Measurements from ENCODE around the gene FAM107B.
"Not testable (repeated sequence)": the region's sequence is repeated elsewhere in the genome, so short reads cannot be mapped to it uniquely, and the experiment has no call there.

The FAM107B gene

GRCh38 chr10:14774797-14775196 is at the start of gene FAM107B:
FAM107B (minus strand) TSS chr10:14774897; CDS start chr10:14774663, 234 bp downstream.
- DNase-seq (ENCODE audit: low spot score): no peak

DNA sequence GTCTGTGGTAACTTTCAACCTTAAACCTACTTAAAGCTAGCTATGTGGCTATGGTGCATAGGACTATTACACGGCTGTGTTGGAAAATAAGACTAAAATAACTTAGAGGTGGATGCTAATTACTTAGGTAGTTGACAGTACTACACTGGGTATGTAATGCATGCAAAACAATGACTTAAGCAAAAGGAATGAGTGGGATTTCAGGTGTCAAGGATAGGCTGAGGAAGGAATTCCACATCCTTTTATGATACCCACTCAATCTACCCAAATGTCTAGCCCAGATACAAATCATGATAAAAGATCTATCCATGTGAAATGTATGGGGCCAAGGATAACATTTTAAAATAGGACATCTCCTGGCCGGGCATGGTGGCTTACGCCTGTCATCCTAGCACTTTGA is 49.3 kb upstream of the FAM107B start:
- DNase-seq (ENCODE audit: low spot score): no peak

DNA sequence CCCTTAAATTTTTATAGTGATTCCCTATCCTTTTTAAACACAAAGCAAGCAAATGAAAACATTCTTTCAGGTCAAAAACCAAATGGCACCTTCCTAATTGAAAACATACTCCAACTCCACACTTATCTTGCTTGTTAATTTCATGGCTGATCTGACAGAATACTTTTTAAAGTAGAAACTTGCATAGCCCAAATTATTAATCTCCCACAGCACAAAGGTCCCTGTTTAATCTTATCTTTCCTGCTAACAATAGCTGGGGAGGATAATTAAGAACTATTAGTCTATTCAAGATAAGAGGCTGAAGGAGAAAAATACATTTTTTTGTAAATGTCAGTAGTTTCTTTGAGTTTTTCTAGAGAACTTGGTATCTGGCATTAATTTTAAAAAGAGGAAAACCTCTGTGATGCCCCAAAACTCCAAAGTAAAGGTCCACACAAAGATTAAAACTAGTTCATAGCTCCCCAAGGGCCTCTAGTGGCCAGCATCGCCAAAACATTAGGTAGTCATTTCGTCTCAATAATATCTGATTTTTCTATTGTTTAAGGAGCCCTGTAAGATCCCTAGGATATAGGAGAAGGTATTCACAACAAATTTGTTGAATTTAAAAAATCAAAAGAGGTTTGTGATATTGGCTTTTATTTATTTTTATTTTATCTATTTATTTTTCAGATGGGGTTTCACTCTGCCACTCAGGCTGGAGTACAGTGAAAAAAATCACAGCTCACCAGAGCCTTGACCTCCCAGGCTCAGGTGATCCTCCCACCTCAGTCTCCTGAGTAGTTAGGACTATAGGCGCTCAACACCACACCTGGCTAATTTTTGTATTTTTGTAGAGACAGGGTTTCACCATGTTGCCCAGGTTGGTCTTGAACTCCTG is 48.4 kb upstream of the FAM107B start:
- peak; percentile 78 for DNase-seq (ENCODE audit: low spot score)

DNA sequence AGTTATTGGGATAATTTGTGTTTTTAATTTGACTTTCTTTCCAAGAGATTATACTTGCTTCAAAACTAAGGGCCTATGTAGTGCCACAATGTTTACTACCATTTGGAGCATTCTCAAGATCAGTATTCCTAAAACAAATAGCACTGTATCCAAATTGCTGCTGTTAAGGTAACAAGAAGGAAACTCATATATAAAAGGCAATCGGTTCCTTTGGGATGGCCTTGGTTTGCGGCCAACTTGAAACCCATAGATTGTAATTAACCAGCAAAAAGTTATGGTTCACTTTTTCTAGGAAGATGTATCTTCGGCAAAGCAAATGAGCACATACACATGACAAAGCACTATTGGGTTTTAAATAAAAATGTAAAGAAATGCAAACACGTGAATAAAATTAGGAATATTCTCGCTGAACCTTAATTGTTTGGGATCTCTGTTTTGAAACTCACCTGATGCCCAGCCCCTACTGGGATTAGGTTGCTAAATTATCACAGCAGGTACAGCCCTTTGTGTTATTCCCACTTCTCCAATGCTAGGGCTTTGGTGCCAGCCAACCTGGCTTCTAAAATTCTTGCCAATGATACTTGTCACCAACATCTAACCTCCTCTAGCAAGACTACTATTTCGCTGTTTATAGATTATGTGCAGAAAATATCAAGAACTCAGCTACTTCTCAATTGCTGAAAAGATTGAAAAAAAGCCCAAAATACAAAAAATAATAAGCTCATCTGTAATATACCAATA is 47.1 kb upstream of the FAM107B start:
- DNase-seq (ENCODE audit: low spot score): no peak

DNA sequence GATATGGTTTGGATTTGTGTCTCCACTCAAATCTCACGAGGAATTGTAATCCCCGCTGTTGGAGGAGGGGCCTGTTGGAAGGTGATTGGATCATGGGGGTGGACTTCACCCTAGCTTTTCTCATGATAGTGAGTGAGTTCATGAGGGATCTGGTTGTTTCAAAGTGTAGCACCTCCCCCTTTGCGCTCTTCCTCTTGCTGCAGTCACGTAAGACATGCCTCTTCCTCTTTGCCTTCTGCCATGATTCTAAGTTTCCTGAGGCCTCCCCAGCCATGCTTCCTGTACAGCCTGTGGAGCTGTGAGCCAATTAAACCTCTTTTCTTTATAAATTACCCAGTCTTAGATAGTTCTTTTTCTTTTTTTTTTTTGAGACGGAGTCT is 46.1 kb upstream of the FAM107B start:
- no peak for DNase-seq (ENCODE audit: low spot score)

DNA sequence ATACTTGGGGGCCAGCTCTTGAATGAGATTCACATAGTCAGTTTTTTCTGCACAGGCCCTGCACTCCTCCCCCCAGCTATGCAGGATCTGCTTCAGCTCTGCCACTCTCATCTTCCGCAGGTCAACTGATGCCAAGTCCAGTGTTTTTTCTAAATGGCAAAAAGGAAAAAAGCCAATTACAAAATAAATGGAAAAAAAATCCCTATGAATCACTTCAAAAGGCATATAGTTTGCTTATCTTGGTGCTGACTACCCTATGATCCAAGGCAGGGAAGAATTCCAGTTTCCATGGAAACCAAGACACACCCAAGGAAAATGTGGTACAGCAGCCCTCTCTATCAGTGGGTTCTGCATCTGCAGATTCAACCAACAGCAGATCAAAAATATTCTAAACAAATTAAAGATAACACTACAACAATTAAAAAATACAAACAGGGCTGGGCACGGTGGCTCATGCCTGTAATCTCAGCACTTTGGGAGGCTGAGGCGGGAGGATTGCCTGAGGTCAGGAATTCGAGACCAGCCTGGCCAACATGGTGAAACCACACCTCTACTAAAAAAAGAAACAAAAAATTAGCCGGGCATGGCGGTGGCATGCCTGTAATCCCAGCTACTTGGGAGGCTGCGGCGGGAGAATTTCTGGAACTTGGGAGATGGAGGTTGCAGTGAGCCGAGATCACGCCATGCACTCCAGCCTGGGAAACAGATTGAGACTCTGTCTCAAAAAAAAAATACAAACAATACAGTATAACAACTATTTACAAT is 45.5 kb upstream of the FAM107B start:
- DNase-seq (ENCODE audit: low spot score): no peak

- not testable (repeated sequence) for DNase-seq (ENCODE audit: low spot score)
Measured at GRCh38 chr10:14816717-14817116, 42.0 kb upstream of the FAM107B start.

- no peak for DNase-seq (ENCODE audit: low spot score)
Measured at GRCh38 chr10:14815681-14816080, 41.0 kb upstream of the FAM107B start.

GRCh38 chr10:14812271-14812670 is 37.6 kb upstream of the FAM107B start:
- peak; percentile 37 for DNase-seq (ENCODE audit: low spot score)

GRCh38 chr10:14810969-14811953 is 36.6 kb upstream of the FAM107B start:
- DNase-seq (ENCODE audit: low spot score): no peak

- no peak for DNase-seq (ENCODE audit: low spot score)
Measured at GRCh38 chr10:14806318-14806717, 31.6 kb upstream of the FAM107B start.

DNA sequence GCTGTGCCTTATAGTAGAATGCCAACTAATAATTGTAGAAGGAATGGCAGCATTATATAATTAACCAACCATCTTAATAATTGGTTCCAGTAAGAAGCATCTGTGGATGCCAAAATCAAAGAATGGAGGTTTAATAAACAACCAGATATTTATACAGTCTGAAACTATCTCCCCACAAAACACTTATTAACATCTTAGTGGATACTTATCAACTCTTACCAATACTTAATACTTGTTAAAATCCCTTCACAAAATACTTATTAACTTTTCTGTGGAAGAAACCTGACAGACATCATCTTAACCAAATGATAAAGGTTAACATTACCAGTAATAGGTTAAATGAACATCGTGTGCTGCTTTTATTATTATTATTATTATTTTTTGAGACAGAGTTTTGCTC is 29.1 kb upstream of the FAM107B start:
- no peak for DNase-seq (ENCODE audit: low spot score)

GRCh38 chr10:14801723-14802122 is 27.0 kb upstream of the FAM107B start:
- no peak for DNase-seq (ENCODE audit: low spot score)

- no peak for DNase-seq (ENCODE audit: low spot score)
Measured at GRCh38 chr10:14800397-14800796, 25.7 kb upstream of the FAM107B start.

DNA sequence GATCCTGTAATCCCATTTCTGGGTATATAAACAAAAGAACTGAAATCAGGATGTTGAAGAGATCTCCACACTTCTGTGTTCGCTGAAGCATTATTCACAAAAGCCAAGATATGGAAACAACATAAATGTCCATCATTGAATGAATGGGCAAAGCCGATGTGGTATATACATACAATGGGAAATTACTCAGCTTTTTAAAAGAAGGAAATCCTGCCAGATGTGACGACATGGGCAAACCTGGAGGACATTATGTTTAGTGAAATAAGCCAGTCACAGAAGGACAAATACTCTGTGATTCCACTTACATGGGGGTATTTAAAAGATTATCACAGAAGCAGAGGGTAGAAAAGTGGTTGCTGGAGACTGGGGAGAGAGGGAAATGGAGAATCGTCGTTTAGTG is 23.9 kb upstream of the FAM107B start:
- no peak for DNase-seq (ENCODE audit: low spot score)

- DNase-seq (ENCODE audit: low spot score): no peak
Measured at GRCh38 chr10:14787938-14788337, 13.2 kb upstream of the FAM107B start.

GRCh38 chr10:14784459-14785055 is 9.9 kb upstream of the FAM107B start:
- DNase-seq (ENCODE audit: low spot score): no peak

DNA sequence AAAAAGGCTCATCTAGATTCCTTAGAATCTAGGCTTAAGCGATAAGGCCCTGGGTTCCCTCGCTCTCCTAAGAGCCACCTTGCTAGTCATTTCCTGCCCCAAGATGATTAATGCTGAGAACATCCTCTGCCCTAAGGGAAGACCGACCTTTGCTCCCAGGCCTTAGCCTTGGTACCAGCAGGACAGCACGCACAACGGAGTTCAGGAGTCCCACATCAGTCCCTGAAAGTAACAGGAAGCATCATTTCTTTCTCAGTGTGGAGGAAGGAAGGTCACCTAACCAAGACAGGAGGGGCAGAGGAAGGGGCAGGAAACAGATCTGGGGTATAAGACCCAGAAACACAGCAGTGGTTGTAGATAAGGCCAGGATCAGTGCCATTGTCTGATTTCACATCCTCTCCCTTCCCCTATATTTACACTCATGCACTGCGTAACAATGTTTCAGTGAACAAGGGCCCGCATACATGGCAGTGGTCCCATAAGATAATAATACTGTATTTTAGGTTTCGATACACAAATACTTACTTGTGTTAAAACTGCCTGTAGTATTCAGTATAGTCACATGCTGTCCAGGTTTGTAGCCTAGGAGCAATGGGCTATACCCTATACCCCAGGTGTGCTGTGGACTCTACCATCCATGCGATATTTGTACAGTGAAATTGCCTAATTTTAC is 8.1 kb upstream of the FAM107B start:
- DNase-seq (ENCODE audit: low spot score): no peak

DNA sequence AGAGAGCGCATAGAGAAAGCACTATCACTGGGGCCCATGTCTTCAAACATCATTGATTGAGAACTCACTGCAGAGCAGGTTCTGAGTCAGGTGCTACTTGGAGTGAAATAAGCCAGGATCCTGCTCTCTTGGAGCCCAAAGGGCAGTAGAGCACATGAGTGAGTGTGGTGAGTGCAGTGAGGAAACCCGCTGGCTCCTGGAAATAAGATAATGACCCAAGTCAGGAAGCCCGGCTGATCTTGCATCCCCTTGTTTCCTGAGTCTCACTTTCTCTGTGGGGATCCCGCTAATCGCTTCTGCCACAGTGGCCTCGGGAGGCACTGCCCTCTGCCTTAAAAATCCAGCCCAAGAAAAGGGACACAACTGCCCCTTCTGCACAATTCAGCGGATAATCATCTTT is 7.1 kb upstream of the FAM107B start:
- no peak for DNase-seq (ENCODE audit: low spot score)

GRCh38 chr10:14779001-14779651 is 4.4 kb upstream of the FAM107B start:
- DNase-seq (ENCODE audit: low spot score): no peak

All from NAMALWA (cell line).